ENCODE measurements around the gene NUMBL.

NUMBL gene

DNA sequence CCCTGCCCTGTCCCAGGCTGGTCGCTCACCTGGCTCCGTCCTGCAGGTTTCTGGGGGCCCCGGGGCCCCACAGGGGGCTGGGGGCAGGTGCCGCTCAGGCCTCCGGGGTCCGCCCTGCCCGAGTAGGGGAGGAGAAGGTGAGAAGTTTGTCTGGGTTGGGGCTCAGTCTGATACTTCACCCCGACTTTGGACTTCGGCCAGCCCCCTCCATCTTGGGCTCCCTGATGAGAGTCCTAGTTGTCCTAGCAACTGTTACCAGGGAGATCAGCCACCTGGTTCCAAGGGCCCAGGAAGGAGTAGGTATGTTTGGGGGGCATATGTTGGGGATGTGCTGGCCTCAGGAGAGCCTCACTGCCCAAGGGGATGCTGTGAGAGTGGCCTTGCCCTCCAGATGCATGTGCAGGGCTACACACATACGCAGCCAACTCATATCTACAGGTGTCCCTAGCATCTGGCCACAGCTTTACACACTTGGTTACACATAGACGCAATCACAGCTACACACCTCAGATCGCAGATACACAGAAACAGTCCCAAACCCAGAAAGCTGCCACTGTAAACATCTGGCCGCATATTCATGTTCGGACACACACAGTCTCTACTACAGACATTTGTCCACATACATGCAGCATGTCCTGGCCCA is 3.4 kb downstream of the NUMBL start:
- peaks cover 22% of the 10 kb centered on the region for H3K36me3 Mint-ChIP-seq (ENCODE audit: low read depth)
- H3K27ac Mint-ChIP-seq = no peak overlapping the region
- H3K4me3 Mint-ChIP-seq = no peak overlapping the region
- H3K4me1 Mint-ChIP-seq = peaks cover 24% of the 10 kb centered on the region
- H3K9me3 Mint-ChIP-seq = no peaks in the 10 kb centered on the region
- no peak for TF ChIP-seq CTCF (IDR thresholded peaks at IDR 0.05; ENCODE audit: unreplicated experiment in 3 of 3)
- H3K27me3 Mint-ChIP-seq (ENCODE audit: low read depth) = no peaks in the 10 kb centered on the region

DNA sequence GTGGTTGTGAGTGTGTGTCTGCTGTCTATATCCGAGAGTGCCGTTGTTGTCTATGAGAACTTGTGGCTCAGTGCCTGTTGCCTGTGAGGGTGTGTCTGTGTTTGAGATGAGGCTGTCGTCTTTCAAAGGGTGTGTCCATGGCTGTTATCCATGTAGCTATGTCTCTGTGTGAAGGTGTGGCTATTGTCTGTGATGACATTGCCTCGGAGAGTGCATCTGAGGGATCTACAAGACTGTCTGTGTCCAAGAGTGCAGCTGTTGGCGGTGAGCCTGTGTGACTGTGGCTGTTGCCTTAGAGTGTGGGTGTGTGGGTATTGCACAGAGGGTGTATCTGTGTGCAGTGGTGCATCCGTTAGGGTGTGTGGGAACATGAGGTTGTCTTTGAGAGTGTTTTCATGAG is 4.9 kb downstream of the NUMBL start:
- TF ChIP-seq CTCF (IDR thresholded peaks at IDR 0.05; ENCODE audit: unreplicated experiment in 3 of 3) = no peak
- H3K36me3 Mint-ChIP-seq (ENCODE audit: low read depth) = peaks cover 30% of the 10 kb centered on the region
- no peaks in the 10 kb centered on the region for H3K27me3 Mint-ChIP-seq (ENCODE audit: low read depth)
- peak overlapping the region in 2 of 3 experiments; percentile 53 to 71 for H3K4me3 Mint-ChIP-seq
- peak overlapping the region in 2 of 3 experiments; percentile 13 to 64 for H3K27ac Mint-ChIP-seq
- no peaks in the 10 kb centered on the region for H3K9me3 Mint-ChIP-seq
- peaks cover 14% of the 10 kb centered on the region for H3K4me1 Mint-ChIP-seq

GRCh38 chr19:40685016-40685526 is 5.4 kb downstream of the NUMBL start:
- H3K4me3 Mint-ChIP-seq = peak overlapping the region in 1 of 3 experiments; percentile 71

DNA sequence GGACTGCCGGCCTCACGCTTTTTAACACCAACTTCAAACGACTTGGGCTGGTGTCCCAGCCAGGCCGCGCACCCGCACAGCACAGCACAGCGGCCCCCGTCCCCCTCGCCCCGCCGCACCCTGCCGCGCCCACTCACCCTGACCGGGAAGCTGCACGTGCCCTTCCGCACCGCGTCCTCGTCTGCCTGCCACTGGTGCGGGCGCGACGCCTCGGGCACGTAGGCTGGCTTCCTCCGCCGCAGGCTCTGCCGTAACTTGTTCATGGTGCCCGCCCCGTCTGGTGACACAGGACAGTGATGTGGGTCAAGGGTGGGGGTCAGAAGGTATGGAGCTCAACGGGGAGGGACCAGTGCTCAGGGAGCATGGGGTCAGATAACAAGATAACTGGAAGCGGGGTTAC is 6.2 kb downstream of the NUMBL start:
- Mint-ChIP-seq H3K36me3 (ENCODE audit: low read depth) (peaks cover 38% of the 10 kb centered on the region), H3K27me3 (ENCODE audit: low read depth) (no peaks in the 10 kb centered on the region), H3K9me3 (no peaks in the 10 kb centered on the region), H3K4me1 (peaks cover 14% of the 10 kb centered on the region), H3K4me3 (no peak overlapping the region), H3K27ac (no peak overlapping the region)
- no peak for TF ChIP-seq CTCF (IDR thresholded peaks at IDR 0.05; ENCODE audit: unreplicated experiment in 3 of 3)

More at GRCh38 chr19:40685016-40685526, 5.4 kb downstream of the NUMBL start:
- Mint-ChIP-seq H3K36me3 (ENCODE audit: low read depth) (peaks cover 33% of the 10 kb centered on the region), H3K27ac (peak overlapping the region in 2 of 3 experiments; percentile 13 to 64), H3K9me3 (no peaks in the 10 kb centered on the region), H3K27me3 (ENCODE audit: low read depth) (no peaks in the 10 kb centered on the region), H3K4me1 (peaks cover 14% of the 10 kb centered on the region)
- no peak for TF ChIP-seq CTCF (IDR thresholded peaks at IDR 0.05; ENCODE audit: unreplicated experiment in 3 of 3)

DNA sequence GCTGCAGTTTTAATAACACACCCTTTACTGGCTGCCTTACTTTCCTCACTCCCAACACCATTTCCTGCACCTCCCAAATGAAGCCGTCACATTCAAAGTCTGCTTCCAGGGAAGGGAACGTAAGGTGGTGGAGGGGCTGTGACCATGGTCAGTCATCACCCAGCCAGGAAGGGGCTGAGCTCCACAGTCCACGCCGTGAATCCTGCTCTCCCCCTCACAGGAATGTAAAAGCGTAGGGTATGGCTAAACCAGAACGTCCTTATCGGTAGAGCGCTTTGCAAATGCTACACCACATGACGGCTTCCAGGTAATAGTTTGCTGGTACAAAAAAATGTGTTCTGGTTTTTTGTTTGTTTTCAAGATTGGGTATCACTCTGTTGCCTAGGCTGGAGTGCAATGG is 7.0 kb downstream of the NUMBL start:
- H3K36me3 Mint-ChIP-seq (ENCODE audit: low read depth) = peaks cover 41% of the 10 kb centered on the region
- H3K4me3 Mint-ChIP-seq = no peak overlapping the region
- H3K27me3 Mint-ChIP-seq (ENCODE audit: low read depth) = no peaks in the 10 kb centered on the region
- no peaks in the 10 kb centered on the region for H3K9me3 Mint-ChIP-seq
- H3K27ac Mint-ChIP-seq = no peak overlapping the region
- TF ChIP-seq CTCF (IDR thresholded peaks at IDR 0.05; ENCODE audit: unreplicated experiment in 3 of 3) = no peak
- H3K4me1 Mint-ChIP-seq = peaks cover 14% of the 10 kb centered on the region

- no peak overlapping the region for H3K27ac Mint-ChIP-seq
- no peaks in the 10 kb centered on the region for H3K9me3 Mint-ChIP-seq
- no peak for TF ChIP-seq CTCF (IDR thresholded peaks at IDR 0.05; ENCODE audit: unreplicated experiment in 3 of 3)
- H3K4me3 Mint-ChIP-seq = no peak overlapping the region
- peaks cover 49% of the 10 kb centered on the region for H3K36me3 Mint-ChIP-seq (ENCODE audit: low read depth)
- H3K4me1 Mint-ChIP-seq = peaks cover 14% of the 10 kb centered on the region
- H3K27me3 Mint-ChIP-seq (ENCODE audit: low read depth) = no peaks in the 10 kb centered on the region
Measured at GRCh38 chr19:40682431-40682964, 8.0 kb downstream of the NUMBL start.

All from nephron (organoid).